DND-41 (cell line): ENCODE data around the gene SDCBP2.

Experiments used
- EZH2 ChIP-seq: IDR thresholded peaks from 3 replicates; pipeline ENCODE4 v1.6.1; 2012; ENCODE audit warnings: borderline replicate concordance, low read depth, mild to moderate bottlenecking, moderate library complexity, low read length, inconsistent platforms; ENCODE audit not compliant: severe bottlenecking
- TF ChIP-seq, protein P1 (sequence below): IDR thresholded peaks from 2 replicates; pipeline ENCODE4 v1.5.1; 2012; ENCODE audit warnings: borderline replicate concordance, low read length, moderate library complexity, mild to moderate bottlenecking; ENCODE audit not compliant: poor library complexity, severe bottlenecking; ENCODE audit errors: extremely low read depth

DNA sequence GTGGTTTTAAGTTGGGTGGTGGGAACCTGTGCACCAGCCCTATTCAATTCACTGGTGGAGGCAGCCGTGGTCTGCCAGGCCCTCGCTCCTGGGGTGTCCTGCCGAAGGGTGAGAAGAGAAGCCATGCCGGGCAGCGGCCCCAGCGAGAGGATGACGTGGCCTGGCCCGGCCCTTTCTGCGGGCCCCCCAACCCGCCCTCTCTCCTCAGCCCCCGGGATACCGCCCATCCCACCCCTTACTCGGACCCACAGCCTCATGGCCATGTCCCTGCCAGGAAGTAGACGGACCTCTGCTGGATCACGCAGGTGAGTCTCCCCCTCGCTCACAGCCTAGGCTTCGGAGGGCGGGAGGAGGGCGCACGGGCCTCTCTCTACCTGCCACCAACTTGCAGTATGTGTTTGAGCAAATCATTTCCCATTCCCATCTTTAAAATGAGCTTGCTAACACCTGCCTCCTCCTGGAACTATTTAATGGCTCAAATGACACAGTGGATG lies 32.8 kb downstream of the SDCBP2 start:
- TF ChIP-seq, protein P1, sequence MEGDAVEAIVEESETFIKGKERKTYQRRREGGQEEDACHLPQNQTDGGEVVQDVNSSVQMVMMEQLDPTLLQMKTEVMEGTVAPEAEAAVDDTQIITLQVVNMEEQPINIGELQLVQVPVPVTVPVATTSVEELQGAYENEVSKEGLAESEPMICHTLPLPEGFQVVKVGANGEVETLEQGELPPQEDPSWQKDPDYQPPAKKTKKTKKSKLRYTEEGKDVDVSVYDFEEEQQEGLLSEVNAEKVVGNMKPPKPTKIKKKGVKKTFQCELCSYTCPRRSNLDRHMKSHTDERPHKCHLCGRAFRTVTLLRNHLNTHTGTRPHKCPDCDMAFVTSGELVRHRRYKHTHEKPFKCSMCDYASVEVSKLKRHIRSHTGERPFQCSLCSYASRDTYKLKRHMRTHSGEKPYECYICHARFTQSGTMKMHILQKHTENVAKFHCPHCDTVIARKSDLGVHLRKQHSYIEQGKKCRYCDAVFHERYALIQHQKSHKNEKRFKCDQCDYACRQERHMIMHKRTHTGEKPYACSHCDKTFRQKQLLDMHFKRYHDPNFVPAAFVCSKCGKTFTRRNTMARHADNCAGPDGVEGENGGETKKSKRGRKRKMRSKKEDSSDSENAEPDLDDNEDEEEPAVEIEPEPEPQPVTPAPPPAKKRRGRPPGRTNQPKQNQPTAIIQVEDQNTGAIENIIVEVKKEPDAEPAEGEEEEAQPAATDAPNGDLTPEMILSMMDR, result no peak
- TF ChIP-seq EZH2, result no peak
